ENCODE data around the gene ALOXE3. TPM values are rescaled to one million over a fixed set of nuclear protein-coding genes. Genes with fewer than 3 reads are reported as not detected.

ALOXE3 gene
- total RNA-seq, 2 experiments from 2014 or later, result 0.09 TPM; not detected in 1

DNA sequence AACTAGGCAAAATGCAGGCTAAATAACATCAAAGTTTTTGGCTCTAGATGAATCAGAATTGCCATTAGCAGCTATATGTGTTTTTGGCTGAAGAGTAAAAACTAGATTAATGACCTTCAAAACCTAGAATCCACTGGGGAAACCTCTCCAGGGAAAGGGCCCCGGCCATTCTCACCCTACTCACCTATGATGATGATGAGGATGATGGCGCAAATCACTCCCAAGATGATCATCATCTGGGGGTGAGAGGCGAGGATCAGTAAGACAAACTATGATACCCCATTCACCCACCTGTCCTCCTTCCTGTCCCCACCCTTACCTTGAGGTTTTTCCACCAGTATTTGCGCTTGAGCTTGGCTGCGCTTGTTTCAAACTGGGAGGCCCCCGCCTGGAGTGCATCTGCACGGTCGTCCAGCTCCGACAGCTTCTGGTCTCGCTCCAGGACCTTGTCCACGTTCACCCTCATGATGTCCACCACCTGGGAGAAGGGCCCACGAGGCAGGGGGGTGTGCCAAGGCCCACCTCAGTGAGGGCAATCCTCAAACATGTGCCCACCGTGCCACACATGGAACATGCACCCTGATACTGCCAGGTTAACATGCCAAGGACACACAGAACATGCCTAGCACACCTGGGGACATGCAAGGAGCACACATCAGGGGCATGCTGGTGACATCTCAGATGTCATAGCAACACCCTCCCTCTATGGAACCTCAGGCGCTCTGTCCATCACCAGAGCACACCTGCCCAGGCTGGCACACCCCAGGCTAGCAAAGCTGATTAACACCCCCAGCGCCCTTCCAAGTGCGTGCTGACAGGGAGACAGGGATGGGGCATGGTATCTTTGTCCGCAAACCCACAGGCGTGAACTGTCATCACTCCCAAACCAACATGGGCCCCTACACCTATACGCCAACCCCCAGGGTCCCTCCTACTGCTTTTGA lies 43.2 kb upstream of the ALOXE3 start:
- intact Hi-C loops (cut with micrococcal nuclease), result no loop called here
- Mint-ChIP-seq H3K4me3 (peak overlapping the region; percentile 88), H3K27me3 (no peaks in the 10 kb centered on the region), H3K9me3 (no peaks in the 10 kb centered on the region), H3K36me3 (ENCODE audit: low read depth) (peaks cover 30% of the 10 kb centered on the region), H3K27ac (peak overlapping the region; percentile 91), H3K4me1 (ENCODE audit: low read depth) (peaks cover 57% of the 10 kb centered on the region)
- no peak for ATAC-seq
- ChIA-PET CTCF (interaction anchor here (1.1 to 5.2 kb wide), 8 partner anchors 8 to 101 kb away, joined by 3 to 37 read pairs (median 6); partner anchors contain the start of gene ALOXE3), POLR2A (interaction anchor here (0.8 to 22.8 kb wide), 11 partner anchors 8 to 87 kb away, joined by 3 to 476 read pairs (median 9); partner anchors contain the start of genes BORCS6, CTC1, HES7 and PER1)
- TF ChIP-seq, protein P1, sequence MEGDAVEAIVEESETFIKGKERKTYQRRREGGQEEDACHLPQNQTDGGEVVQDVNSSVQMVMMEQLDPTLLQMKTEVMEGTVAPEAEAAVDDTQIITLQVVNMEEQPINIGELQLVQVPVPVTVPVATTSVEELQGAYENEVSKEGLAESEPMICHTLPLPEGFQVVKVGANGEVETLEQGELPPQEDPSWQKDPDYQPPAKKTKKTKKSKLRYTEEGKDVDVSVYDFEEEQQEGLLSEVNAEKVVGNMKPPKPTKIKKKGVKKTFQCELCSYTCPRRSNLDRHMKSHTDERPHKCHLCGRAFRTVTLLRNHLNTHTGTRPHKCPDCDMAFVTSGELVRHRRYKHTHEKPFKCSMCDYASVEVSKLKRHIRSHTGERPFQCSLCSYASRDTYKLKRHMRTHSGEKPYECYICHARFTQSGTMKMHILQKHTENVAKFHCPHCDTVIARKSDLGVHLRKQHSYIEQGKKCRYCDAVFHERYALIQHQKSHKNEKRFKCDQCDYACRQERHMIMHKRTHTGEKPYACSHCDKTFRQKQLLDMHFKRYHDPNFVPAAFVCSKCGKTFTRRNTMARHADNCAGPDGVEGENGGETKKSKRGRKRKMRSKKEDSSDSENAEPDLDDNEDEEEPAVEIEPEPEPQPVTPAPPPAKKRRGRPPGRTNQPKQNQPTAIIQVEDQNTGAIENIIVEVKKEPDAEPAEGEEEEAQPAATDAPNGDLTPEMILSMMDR (IDR thresholded peaks at IDR 0.05), result no peak
- DNase-seq, result peak; percentile 32

- no peak for ATAC-seq
- Mint-ChIP-seq H3K27me3 (no peaks in the 10 kb centered on the region), H3K4me3 (peak overlapping the region; percentile 88), H3K27ac (peak overlapping the region; percentile 91), H3K9me3 (no peaks in the 10 kb centered on the region), H3K36me3 (ENCODE audit: low read depth) (peaks cover 30% of the 10 kb centered on the region), H3K4me1 (ENCODE audit: low read depth) (peaks cover 57% of the 10 kb centered on the region)
- TF ChIP-seq, protein P1 (IDR thresholded peaks at IDR 0.05), result no peak
- intact Hi-C loops (cut with micrococcal nuclease), result no loop called here
- ChIA-PET CTCF (interaction anchor here (1.1 to 5.2 kb wide), 8 partner anchors 9 to 100 kb away, joined by 3 to 37 read pairs (median 6); partner anchors contain the start of gene ALOXE3), POLR2A (interaction anchor here (1.0 to 22.8 kb wide), 9 partner anchors 7 to 87 kb away, joined by 3 to 476 read pairs (median 9); partner anchors contain the start of genes BORCS6, CTC1, HES7 and PER1)
- peak; percentile 60 for DNase-seq
Observed at GRCh38 chr17:8160741-8161221, 42.5 kb upstream of the ALOXE3 start.

GRCh38 chr17:8160224-8160577 lies 41.9 kb upstream of the ALOXE3 start:
- Mint-ChIP-seq H3K36me3 (ENCODE audit: low read depth) (peaks cover 30% of the 10 kb centered on the region), H3K27me3 (no peaks in the 10 kb centered on the region), H3K4me1 (ENCODE audit: low read depth) (peaks cover 60% of the 10 kb centered on the region), H3K27ac (peak overlapping the region; percentile 91), H3K9me3 (no peaks in the 10 kb centered on the region), H3K4me3 (peak overlapping the region; percentile 88)
- CTCF ChIA-PET, result interaction anchor here (1.4 to 5.2 kb wide), 4 partner anchors 22 to 67 kb away, joined by 6 to 37 read pairs (median 16); partner anchors contain the start of gene ALOXE3
- POLR2A ChIA-PET, result interaction anchor here (1.0 to 22.8 kb wide), 6 partner anchors 9 to 88 kb away, joined by 5 to 476 read pairs (median 16); partner anchors contain the start of genes CTC1, HES7 and PER1
- no peak for ATAC-seq
- intact Hi-C loops (cut with micrococcal nuclease), result no loop called here
- DNase-seq, result no peak
- TF ChIP-seq, protein P1 (IDR thresholded peaks at IDR 0.05), result no peak

- ChIA-PET POLR2A (interaction anchor here (1.0 to 22.8 kb wide), 7 partner anchors 8 to 89 kb away, joined by 3 to 476 read pairs (median 22); partner anchors contain the start of genes ALOXE3, CTC1 and HES7), CTCF (interaction anchor here (0.9 to 5.2 kb wide), 10 partner anchors 8 to 66 kb away, joined by 3 to 37 read pairs (median 10); partner anchors contain the start of gene ALOXE3)
- Mint-ChIP-seq H3K4me1 (ENCODE audit: low read depth) (peaks cover 60% of the 10 kb centered on the region), H3K36me3 (ENCODE audit: low read depth) (peaks cover 30% of the 10 kb centered on the region), H3K4me3 (no peak overlapping the region), H3K27ac (peak overlapping the region; percentile 79), H3K27me3 (no peaks in the 10 kb centered on the region), H3K9me3 (no peaks in the 10 kb centered on the region)
- intact Hi-C loops (cut with micrococcal nuclease), result no loop called here
- TF ChIP-seq, protein P1 (IDR thresholded peaks at IDR 0.05), result no peak
- ATAC-seq (no peak), DNase-seq (no peak)
Observed at GRCh38 chr17:8159459-8160223, 41.3 kb upstream of the ALOXE3 start.
